DMS114 treated with DMSO at 0.1 percent for 48 hours (cell line): ENCODE results near the gene PMM1.
A peak's percentile ranks its signal among the peaks of the same experiment; 100 is the strongest.
"Not testable (repeated sequence)": the region's sequence is repeated elsewhere in the genome, so short reads cannot be mapped to it uniquely, and the experiment has no call there.

Source experiments
- DNase-seq: peaks from one replicate; lab custom pipeline; 2025; ENCODE audit not compliant: unreplicated experiment; lab: John Stamatoyannopoulos, UW

Gene PMM1

GRCh38 chr22:41589391-41590241, at the start of gene PMM1:
Gene PMM1 (minus strand): TSS chr22:41589840. CDS start chr22:41589805, 35 bp downstream.
- DNase-seq, result peak; percentile 96

DNA sequence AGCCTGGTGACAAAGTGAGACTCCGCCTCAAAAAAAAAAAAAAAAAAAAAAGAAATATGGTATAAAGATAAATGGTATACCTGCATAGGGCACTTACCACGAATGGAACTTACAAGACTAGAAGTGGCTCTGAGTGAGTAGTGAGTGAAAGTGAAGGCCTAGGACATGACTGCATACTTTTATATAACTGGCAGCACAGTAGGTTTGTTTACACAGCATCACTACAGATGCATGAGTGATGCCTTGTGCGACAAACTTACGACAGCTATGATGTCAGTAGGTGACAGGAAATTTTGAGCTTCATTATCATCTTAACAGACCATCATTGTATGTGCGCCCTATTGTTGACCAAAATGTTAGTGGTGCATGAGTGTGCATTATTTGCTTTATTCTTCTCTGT, 49.1 kb upstream of the PMM1 start:
- DNase-seq, result no peak

GRCh38 chr22:41638124-41638523, 48.5 kb upstream of the PMM1 start:
- no peak for DNase-seq

DNA sequence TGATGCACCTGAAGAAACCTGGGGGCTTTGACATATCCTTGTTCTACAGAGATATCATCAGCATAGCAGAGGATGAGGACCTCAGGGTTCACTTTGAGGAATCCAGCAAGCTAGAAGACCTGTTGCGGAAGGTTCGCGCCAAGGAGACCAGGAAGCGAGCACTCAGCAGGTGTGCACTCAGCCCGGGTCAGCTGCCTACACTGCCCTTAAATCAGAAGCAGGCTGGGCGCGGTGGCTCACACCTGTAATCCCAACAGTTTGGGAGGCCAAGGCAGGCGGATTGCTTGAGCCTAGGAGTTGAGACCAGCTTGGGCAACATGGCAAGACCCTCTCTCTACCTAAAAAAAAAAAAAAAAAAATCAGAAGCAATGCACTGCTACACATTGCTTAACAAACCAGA, 48.0 kb upstream of the PMM1 start:
- not testable (repeated sequence) for DNase-seq

- DNase-seq, result no peak
These were observed 46.8 kb upstream of the PMM1 start for GRCh38 chr22:41636467-41636866.

DNA sequence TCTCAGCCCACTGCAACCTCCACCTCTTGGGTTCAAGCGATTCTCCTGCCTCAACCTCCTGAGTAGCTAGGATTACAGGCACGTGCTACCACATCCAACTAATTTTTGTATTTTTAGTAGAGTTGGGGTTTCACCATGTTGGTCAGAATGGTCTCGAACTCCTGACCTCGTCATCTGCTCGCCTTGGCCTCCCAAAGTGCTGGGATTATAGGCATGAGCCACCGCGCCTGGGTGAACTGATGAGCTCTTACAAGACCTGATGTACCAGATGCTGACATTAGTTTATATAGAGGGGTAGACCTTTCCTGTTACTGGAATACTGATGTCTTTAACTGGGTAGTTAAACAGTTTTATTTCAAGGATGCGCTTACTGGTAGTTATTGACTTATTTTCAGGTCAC, 45.0 kb upstream of the PMM1 start:
- DNase-seq, result not testable (repeated sequence)

- not testable (repeated sequence) for DNase-seq
These were observed 42.0 kb upstream of the PMM1 start for GRCh38 chr22:41631615-41632014.

- not testable (repeated sequence) for DNase-seq
These were observed 41.5 kb upstream of the PMM1 start for GRCh38 chr22:41631115-41631514.

GRCh38 chr22:41625577-41625976, 35.9 kb upstream of the PMM1 start:
- no peak for DNase-seq

DNA sequence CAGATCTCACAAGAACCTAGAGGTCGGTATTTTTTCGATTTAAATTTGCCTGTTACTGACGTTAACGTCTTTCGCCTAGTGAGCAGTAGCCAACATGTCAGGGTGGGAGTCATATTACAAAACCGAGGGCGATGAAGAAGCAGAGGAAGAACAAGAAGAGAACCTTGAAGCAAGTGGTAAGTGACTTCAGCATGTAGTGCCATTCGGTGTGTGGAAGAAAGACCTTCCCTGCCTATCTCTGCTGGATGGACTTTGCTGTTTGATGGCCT, 32.2 kb upstream of the PMM1 start:
- no peak for DNase-seq

- DNase-seq, result peak; percentile 97
These were observed 31.7 kb upstream of the PMM1 start, which contains the start of gene XRCC6 for GRCh38 chr22:41621099-41621910. Gene XRCC6 (plus strand): TSS chr22:41621295. CDS start chr22:41622005, 710 bp downstream.

DNA sequence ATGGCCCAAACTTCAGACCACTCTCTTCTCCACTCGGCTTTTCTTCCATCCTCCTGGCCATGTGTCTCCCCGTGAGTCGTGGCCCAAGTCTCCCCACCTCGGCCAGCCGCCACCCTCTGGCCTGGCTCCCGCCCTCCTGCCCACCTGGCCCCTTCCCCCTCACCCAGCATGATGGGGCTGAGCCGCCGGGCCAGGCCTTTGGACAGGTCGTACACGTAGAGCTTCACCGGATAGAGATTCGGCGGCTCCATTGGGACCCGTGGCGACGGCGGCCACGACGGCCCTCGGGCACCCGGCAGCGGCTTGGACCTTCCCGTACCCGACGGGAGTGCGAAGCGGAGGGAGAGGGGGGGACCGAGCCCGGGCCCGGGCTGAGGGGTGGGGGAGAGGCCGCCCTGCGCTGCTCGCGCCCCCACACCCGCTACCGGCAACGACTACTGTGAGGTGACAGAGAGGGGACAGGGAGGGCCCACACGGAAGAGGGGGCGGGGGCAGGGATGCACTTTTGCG, 31.0 kb upstream of the PMM1 start, which contains the start of gene DESI1:
TSS of gene DESI1 (minus strand) at position 455 of the 510 bp plus-strand sequence. CDS start at position 251, 204 bp downstream.
- no peak for DNase-seq

GRCh38 chr22:41619979-41620588, 30.4 kb upstream of the PMM1 start:
- DNase-seq, result no peak

DNA sequence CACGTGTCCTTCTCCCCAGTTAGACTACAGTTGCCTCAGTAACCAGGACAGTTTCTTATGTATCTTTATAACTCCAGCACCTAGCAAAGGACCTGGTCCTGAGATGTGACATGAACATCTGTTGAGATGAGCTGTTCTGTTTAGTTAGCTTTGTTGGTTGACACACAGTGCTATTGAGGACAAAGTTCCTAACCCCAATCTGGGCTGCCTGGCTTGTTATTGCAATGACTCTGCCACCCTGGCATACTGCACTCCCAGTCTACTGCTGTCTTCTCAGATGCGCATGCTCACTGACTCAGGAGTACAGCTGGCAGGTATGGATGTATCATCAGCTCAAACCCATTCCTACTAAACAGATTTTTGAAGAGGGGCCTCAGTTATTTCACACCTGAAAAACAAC, 23.8 kb upstream of the PMM1 start:
- no peak for DNase-seq

- no peak for DNase-seq
These were observed 23.1 kb upstream of the PMM1 start for GRCh38 chr22:41612603-41613306.

- no peak for DNase-seq
These were observed 18.7 kb upstream of the PMM1 start for GRCh38 chr22:41608386-41608785.

DNA sequence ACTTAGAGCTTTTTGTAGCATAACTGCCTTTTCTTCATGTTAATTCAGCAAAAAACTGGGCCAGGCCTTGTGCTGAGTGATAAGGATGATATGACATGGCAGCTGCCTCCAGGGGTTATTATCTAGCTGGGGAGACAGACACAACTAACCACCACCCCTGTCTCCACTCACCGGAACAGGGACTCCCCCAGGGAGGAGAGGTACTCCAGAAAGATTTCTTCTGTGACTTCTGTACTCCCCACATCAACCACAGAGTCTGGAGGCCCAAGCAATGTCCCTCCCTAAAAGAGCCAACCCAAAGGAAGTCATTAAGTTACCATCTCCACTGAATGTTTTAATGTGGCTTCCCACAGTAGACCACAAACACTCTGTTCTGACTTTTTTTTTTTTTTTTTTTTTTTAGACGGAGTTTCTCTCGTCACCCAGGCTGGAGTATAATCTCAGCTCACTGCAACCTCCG, 14.3 kb upstream of the PMM1 start:
- no peak for DNase-seq

GRCh38 chr22:41600976-41601375, 11.3 kb upstream of the PMM1 start:
- no peak for DNase-seq

DNA sequence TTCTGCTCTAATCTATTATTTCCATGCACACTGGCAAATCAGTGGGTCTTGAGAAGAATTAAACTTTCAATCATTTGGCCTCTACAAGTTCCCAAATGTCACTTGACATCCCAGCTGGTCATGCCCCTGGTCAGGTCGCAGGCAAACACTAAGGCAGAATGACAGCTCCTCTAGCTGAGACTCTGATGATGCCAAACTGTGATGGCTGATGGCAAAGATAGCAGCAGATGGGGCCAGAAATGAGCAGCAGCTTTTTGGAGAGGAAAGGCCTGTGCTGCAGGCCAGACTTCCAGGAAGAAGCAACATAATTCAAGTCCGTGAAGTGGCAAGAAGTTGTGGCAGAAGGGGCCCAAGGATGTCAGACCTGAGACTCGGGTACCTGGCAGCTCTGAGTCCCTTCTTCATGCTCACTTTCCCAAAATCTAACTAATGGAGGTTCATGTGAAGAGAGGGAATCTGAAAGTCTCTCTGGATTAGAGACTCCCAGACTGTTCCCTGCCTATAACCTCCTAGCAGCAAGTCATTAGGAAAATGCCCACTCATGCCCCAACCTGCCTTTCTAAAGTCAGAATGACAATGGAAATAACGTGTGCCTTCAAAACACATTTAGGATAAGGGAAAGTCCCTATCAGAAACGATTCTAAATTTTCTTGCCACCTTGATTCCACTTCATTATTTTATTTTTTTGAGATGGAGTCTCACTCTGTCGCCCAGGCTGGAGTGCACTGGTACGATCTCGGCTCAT, 9.4 kb upstream of the PMM1 start:
- no peak for DNase-seq

DNA sequence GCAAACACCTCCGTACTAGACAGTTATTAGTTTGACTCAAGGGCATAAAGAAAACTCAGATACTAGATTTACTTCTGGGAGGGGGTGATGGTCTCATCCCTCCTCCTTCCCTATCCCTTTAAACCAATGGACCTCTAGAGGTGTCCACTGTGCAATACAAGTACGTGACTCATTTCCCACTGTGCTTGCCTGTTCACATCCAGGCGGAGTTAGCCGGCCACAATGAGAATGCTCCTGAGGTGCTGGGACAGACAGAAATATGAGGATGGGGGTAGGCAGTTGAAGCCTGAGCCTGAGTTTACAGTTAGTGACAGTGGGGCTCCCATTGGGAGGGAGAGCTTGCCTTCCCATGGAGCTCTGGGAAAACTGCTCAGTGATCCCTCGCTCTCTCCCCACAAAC, 8.4 kb upstream of the PMM1 start:
- DNase-seq, result no peak
